ENCODE data around the gene AGBL3. TPM values are rescaled to one million over a fixed set of nuclear protein-coding genes. Genes with fewer than 3 reads are reported as not detected.
A peak's percentile ranks its signal among the peaks of the same experiment; 100 is the strongest.

The AGBL3 gene
- total RNA-seq, 2 donors from 2014 or later, result 2.2 to 2.8 TPM

DNA sequence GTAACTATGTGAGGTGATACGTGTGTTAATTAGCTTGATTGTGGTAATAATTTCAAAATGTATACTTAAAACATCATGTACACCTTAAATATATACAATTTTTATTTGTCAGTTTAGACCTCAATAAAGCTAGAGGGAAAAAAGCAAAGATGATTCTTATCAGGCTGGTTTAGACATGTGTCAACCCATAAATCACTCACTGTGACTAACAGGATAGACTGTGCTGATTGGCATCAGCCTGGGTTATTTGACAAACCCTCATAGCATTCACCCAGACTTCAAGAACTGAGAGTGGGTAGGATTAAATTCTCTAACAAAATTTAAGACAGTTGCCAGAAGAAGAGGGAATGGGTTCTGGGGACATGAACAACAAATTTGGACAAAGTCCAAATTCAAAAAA, 87.8 kb downstream of the AGBL3 start:
- Mint-ChIP-seq H3K4me3 (no peak overlapping the region), H3K36me3 (peaks cover 6% of the 10 kb centered on the region), H3K4me1 (ENCODE audit: low read depth in 2 of 2) (peaks cover 0 to 3% of the 10 kb centered on the region in 2 donors), H3K9me3 (peaks cover 4% of the 10 kb centered on the region), H3K27me3 (no peaks in the 10 kb centered on the region), H3K27ac (no peak overlapping the region)
- ATAC-seq (no peak), DNase-seq (ENCODE audit: low spot score) (no peak)

DNA sequence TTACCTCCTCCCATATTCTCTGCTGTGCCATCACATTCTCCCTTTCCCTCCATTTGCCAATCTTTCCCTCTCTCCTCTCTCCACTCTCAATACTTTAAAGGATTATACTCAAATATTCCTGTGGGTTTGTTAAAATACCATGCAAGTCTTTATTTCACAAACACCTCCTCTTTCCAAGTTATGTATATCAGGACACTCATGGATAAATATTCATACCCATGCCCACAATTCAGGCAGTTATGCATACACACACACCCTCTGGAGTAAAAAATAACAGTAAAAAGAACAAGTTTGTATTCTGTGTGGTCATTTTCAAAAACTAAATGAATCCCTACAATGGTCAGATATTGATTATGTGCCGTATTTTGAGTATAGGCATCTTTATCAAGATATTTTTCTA, 88.2 kb downstream of the AGBL3 start:
- Mint-ChIP-seq H3K36me3 (peaks cover 3% of the 10 kb centered on the region), H3K27ac (no peak overlapping the region), H3K27me3 (no peaks in the 10 kb centered on the region), H3K9me3 (peaks cover 1% of the 10 kb centered on the region), H3K4me3 (no peak overlapping the region), H3K4me1 (ENCODE audit: low read depth in 2 of 2) (no peaks in the 10 kb centered on the region)
- ATAC-seq (no peak), DNase-seq (ENCODE audit: low spot score) (no peak)

DNA sequence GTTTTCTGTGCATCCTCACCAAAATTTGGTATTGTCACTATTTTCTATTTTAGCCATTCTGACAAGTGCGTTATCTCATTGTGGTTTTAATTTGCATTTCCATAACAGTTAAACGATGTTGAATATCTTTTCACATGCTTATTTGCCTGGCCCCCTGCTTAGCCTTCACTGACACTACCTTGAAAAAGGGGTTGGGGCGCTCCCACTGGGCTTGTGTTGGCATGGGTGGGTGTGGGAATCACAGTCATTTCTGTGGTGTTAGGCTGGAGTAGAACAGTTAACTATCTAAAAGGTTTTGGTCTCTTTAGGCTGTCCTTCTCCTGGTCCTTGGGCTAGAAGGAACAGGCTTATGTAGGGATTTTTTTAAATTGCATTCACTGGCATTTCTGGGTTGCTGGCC, 89.4 kb downstream of the AGBL3 start:
- Mint-ChIP-seq H3K4me3 (no peak overlapping the region), H3K27ac (no peak overlapping the region), H3K9me3 (no peaks in the 10 kb centered on the region), H3K27me3 (no peaks in the 10 kb centered on the region), H3K36me3 (no peaks in the 10 kb centered on the region), H3K4me1 (ENCODE audit: low read depth in 2 of 2) (no peaks in the 10 kb centered on the region)
- DNase-seq (ENCODE audit: low spot score) (no peak), ATAC-seq (no peak)

DNA sequence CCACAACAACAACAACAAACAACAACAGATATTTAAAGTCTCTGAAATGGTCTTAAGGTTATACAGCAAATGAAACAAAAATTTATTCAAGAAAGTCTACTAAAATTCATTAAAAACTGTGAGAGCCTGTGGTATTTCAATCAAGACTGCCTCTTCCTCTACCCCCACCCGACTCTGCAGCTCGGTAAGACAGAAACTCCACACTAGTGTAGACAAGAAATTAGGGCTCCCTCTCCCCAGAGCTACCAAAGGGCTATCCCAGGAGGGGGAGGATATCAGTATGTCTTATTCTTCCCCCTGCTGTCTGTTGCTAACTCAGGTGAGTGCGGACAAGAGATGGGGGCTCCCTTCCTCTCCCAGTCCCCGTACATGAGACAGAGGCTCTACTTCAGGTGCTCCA, 90.6 kb downstream of the AGBL3 start:
- H3K9me3 Mint-ChIP-seq, result no peaks in the 10 kb centered on the region
- ATAC-seq, result peak in 1 of 2 donors; percentile 52
- H3K4me1 Mint-ChIP-seq (ENCODE audit: low read depth in 2 of 2), result no peaks in the 10 kb centered on the region
- no peak overlapping the region for H3K4me3 Mint-ChIP-seq
- no peak for DNase-seq (ENCODE audit: low spot score)
- H3K27me3 Mint-ChIP-seq, result no peaks in the 10 kb centered on the region
- H3K27ac Mint-ChIP-seq, result no peak overlapping the region
- no peaks in the 10 kb centered on the region for H3K36me3 Mint-ChIP-seq

DNA sequence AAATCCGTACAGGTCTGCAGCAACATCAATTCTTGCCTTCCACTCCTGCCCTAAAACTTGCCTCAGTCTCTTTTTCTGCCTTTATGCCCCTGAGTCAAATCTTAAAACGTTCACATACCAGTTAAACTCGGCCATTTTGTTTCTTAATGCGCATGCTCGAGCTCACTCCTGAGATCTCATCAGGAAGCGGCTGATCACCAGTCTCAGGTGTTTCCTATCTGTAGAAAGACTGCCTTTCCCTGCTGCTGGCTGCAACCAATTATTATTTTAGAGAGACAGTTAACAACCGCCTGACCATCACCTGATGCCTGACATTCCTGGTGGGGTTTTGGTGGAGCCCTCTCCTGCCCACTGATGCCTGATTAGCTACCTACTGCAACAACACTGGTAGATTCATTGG, 91.3 kb downstream of the AGBL3 start:
- H3K36me3 Mint-ChIP-seq, result no peaks in the 10 kb centered on the region
- H3K27ac Mint-ChIP-seq, result no peak overlapping the region
- H3K4me3 Mint-ChIP-seq, result no peak overlapping the region
- no peaks in the 10 kb centered on the region for H3K27me3 Mint-ChIP-seq
- H3K4me1 Mint-ChIP-seq (ENCODE audit: low read depth in 2 of 2), result no peaks in the 10 kb centered on the region
- no peaks in the 10 kb centered on the region for H3K9me3 Mint-ChIP-seq
- DNase-seq (ENCODE audit: low spot score), result no peak
- no peak for ATAC-seq

DNA sequence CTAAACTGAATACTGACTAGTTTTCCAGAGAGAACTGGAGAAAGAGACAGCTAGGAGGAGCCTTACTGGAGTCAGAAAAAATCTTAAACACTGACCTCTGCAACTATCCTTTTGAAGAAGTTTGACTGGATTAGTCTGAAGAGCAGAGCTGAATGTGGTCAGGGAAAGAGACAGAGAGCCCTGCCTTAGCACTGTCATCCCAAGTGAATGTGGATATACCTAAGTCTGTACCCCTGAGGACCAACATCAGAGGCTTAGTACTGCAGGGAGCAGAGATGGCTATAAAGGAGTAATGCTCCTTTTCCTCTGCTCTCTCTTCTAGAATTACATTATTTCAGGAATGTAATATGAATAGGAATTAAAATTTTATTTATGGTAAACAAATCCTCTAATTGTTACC, 91.7 kb downstream of the AGBL3 start:
- DNase-seq (ENCODE audit: low spot score) (no peak), ATAC-seq (peak in 1 of 2 donors; percentile 24)
- H3K4me3 Mint-ChIP-seq, result no peak overlapping the region
- H3K27me3 Mint-ChIP-seq, result no peaks in the 10 kb centered on the region
- no peaks in the 10 kb centered on the region for H3K9me3 Mint-ChIP-seq
- H3K27ac Mint-ChIP-seq, result no peak overlapping the region
- no peaks in the 10 kb centered on the region for H3K4me1 Mint-ChIP-seq (ENCODE audit: low read depth in 2 of 2)
- H3K36me3 Mint-ChIP-seq, result no peaks in the 10 kb centered on the region

DNA sequence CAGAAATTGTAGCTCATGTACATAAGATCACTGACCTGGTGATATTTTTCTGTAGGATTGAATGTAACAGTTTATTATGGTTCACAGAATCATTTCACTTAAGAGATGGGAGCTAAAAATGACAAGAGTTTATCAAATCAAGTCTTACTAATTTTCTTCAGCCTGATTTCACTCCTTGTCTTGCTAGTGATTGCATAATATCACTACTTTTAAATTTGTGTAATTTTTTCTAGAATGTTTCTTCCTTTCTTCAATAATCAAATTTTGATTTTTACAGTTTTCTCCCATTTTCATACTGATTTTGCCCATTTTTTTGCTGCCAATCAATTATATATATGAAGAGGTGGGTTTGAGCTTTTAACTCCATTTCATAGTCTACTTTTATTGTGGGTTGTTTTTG, 92.8 kb downstream of the AGBL3 start:
- H3K27me3 Mint-ChIP-seq, result no peaks in the 10 kb centered on the region
- H3K9me3 Mint-ChIP-seq, result no peaks in the 10 kb centered on the region
- no peaks in the 10 kb centered on the region for H3K36me3 Mint-ChIP-seq
- DNase-seq (ENCODE audit: low spot score), result no peak
- H3K4me1 Mint-ChIP-seq (ENCODE audit: low read depth in 2 of 2), result no peaks in the 10 kb centered on the region
- H3K27ac Mint-ChIP-seq, result no peak overlapping the region
- ATAC-seq, result no peak
- no peak overlapping the region for H3K4me3 Mint-ChIP-seq

DNA sequence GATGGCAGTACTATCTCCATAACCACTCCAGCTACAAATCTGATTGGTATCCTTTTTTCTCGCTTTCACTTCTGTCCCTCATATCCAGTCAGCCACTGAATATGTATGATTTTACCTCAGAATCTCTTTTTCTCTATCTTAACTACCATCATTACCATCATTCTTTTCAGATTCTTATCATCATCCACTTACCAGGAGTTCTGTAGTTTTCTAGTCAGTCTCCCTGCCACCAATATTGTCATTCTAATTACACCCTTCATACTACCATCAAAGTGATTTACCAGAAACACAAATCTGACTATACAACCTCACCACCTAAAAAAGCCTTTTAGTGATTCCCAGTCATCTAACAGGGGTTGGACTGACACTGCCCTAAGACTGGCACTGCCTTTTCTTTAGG, 96.7 kb downstream of the AGBL3 start:
- H3K9me3 Mint-ChIP-seq, result peaks cover 18% of the 10 kb centered on the region
- no peak overlapping the region for H3K4me3 Mint-ChIP-seq
- no peak for ATAC-seq

DNA sequence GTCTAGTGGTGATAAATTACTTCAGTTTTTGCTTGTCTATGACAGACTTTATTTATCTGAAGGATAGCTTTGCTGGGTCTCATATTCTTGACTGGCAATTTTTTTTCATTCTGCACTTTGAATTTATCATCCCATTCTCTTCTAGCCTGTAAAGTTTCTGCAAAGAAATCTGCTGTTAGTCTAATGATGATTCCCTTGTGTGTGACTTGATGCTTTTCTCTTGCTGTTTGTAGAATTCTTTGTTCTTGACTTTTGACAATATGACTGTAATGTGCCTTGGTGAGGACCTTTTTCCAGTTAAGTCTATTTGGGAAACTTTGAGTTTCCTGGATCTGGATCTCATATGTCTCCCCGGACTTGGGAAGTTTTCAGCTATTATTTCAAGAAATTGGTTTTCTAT, 102.3 kb downstream of the AGBL3 start:
- H3K4me3 Mint-ChIP-seq, result no peak overlapping the region
- ATAC-seq (no peak), DNase-seq (ENCODE audit: low spot score) (no peak)
- no peaks in the 10 kb centered on the region for H3K4me1 Mint-ChIP-seq (ENCODE audit: low read depth in 2 of 2)
- H3K27me3 Mint-ChIP-seq, result no peaks in the 10 kb centered on the region
- peaks cover 23% of the 10 kb centered on the region for H3K9me3 Mint-ChIP-seq
- H3K36me3 Mint-ChIP-seq, result peaks cover 44% of the 10 kb centered on the region
- no peak overlapping the region for H3K27ac Mint-ChIP-seq

More for the DNA sequence above, 96.7 kb downstream of the AGBL3 start:
- H3K27me3 Mint-ChIP-seq, result no peaks in the 10 kb centered on the region
- H3K36me3 Mint-ChIP-seq, result peaks cover 22% of the 10 kb centered on the region
- no peak for DNase-seq (ENCODE audit: low spot score)
- H3K27ac Mint-ChIP-seq, result no peak overlapping the region
- no peaks in the 10 kb centered on the region for H3K4me1 Mint-ChIP-seq (ENCODE audit: low read depth in 2 of 2)

DNA sequence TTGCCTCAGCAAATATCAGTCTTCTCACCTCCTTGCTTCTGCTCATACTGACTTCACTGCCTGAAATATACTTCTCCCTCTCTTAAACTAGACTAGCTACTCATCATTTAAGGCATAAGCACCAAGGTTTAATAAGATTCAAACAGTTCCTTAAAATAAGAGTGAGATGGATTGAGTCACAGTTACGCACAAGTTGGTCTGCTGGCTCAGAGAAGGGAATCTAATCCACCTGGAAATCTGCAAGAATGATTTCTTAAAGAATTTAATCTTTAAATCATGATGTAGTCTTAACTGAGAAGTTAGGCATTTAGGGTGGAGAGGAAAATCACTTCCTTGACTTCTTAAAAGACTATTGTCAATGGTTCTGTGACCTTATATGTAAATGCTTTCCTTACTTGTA, 105.4 kb downstream of the AGBL3 start:
- Mint-ChIP-seq H3K27ac (no peak overlapping the region), H3K4me1 (ENCODE audit: low read depth in 2 of 2) (no peaks in the 10 kb centered on the region), H3K36me3 (peaks cover 33% of the 10 kb centered on the region), H3K4me3 (no peak overlapping the region), H3K9me3 (peaks cover 8% of the 10 kb centered on the region), H3K27me3 (no peaks in the 10 kb centered on the region)
- ATAC-seq (no peak), DNase-seq (ENCODE audit: low spot score) (no peak)

DNA sequence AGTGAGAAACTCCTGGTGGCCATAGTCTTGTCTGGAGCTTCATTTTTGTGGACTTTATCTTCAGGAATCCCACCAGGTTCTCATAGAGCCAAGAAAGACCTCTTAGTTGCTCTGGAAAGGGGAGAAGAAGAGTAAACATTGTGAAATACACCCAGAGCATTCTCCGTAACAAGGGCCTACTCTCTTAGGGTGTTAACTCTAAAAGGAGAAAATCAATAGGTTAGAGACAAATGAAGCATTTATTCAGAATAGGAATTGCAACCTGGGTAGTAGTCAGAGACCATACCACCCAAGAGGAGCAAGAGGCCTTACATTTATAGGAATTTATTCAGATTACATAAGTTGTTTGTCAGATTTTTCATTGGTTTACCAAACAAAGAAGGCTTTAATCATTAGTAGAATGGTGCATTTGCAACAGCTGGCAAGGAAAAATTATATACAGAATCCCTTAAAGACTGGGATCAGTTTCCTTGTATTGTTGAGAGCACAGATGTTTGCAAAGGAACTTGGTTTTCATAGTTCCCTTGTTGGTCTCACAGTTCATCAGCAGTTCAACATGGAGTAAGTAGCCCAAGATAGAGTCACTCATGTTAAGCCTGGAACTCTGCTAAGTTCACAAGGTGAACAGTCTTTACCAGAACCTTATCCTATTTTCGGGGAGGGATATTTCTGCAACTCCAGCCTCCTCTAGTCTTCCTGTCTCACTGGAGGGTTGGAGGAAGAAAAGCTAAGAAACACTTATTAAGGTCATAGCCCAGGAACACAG, 108.3 kb downstream of the AGBL3 start:
- H3K27me3 Mint-ChIP-seq, result no peaks in the 10 kb centered on the region
- H3K27ac Mint-ChIP-seq, result no peak overlapping the region

DNA sequence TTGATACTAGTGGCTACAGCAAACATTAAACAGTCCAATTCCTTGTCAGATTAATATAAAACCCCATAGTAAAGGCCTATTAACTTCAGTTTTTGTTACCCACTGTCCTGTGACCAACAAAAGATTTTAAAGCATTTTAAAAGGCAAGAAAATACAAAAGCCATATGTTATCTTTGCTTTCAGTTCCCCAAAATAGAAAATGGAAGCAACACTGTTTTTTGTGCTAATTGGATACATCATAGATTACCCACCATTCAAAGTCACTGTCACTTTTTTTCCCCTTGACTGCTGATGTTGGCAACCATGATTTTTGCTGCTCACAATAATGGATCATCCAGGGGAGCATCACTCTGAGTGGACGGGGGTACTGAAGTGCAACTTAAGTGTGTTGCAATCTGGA, 109.1 kb downstream of the AGBL3 start:
- H3K9me3 Mint-ChIP-seq, result no peaks in the 10 kb centered on the region
- no peaks in the 10 kb centered on the region for H3K27me3 Mint-ChIP-seq
- H3K4me3 Mint-ChIP-seq, result no peak overlapping the region
- DNase-seq (ENCODE audit: low spot score) (no peak), ATAC-seq (no peak)
- no peak overlapping the region for H3K27ac Mint-ChIP-seq
- peaks cover 6% of the 10 kb centered on the region for H3K36me3 Mint-ChIP-seq
- no peaks in the 10 kb centered on the region for H3K4me1 Mint-ChIP-seq (ENCODE audit: low read depth in 2 of 2)

More for the DNA sequence above, 108.3 kb downstream of the AGBL3 start:
- no peak overlapping the region for H3K4me3 Mint-ChIP-seq
- DNase-seq (ENCODE audit: low spot score), result no peak
- no peaks in the 10 kb centered on the region for H3K4me1 Mint-ChIP-seq (ENCODE audit: low read depth in 2 of 2)
- no peak for ATAC-seq
- no peaks in the 10 kb centered on the region for H3K9me3 Mint-ChIP-seq
- H3K36me3 Mint-ChIP-seq, result peaks cover 6% of the 10 kb centered on the region

DNA sequence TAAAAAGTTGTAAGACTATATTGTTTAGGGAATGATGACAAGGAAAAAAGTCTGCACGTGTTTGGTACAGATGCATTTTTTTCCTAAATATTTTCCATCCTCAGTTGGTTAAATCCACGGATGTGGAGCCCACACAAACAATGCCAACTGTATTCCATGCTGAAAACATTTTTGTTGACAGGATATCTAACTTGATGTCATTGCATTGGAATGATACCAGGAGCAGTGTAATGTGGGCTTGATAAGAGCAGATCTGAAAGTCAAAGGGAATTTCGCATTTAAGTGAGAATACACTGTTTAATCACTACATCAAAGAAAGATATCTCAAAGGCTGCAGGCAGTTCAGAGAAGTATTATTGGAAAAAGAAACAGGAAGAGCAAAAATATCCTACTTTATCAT, 112.1 kb downstream of the AGBL3 start:
- peaks cover 3% of the 10 kb centered on the region for H3K9me3 Mint-ChIP-seq
- H3K27ac Mint-ChIP-seq, result no peak overlapping the region
- H3K36me3 Mint-ChIP-seq, result peaks cover 6% of the 10 kb centered on the region
- peaks cover 0 to 5% of the 10 kb centered on the region in 2 donors for H3K4me1 Mint-ChIP-seq (ENCODE audit: low read depth in 2 of 2)
- DNase-seq (ENCODE audit: low spot score) (no peak), ATAC-seq (no peak)
- no peak overlapping the region for H3K4me3 Mint-ChIP-seq
- no peaks in the 10 kb centered on the region for H3K27me3 Mint-ChIP-seq

DNA sequence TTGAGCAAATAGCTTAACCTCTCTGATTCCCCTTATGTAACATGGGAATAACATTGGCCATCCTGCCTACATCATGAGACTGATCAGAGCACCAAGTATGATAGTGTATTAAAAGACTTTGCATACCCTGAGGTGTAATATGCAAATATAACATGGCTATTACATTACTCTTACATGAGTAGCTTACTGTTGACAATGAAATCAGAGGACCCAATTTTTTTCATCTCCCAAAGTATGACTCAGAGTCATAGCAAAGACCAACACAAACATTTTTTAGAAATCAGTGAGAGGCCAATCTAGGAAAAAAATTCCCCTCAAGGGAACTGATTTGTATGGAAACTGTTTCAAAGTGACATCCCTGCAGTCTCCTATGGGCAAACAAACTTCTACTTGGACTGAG, 114.5 kb downstream of the AGBL3 start:
- peaks cover 6% of the 10 kb centered on the region for H3K36me3 Mint-ChIP-seq
- H3K4me1 Mint-ChIP-seq (ENCODE audit: low read depth in 2 of 2), result peaks cover 0 to 5% of the 10 kb centered on the region in 2 donors
- no peak overlapping the region for H3K27ac Mint-ChIP-seq
- H3K4me3 Mint-ChIP-seq, result no peak overlapping the region
- DNase-seq (ENCODE audit: low spot score) (no peak), ATAC-seq (no peak)
- peaks cover 3% of the 10 kb centered on the region for H3K9me3 Mint-ChIP-seq
- no peaks in the 10 kb centered on the region for H3K27me3 Mint-ChIP-seq

DNA sequence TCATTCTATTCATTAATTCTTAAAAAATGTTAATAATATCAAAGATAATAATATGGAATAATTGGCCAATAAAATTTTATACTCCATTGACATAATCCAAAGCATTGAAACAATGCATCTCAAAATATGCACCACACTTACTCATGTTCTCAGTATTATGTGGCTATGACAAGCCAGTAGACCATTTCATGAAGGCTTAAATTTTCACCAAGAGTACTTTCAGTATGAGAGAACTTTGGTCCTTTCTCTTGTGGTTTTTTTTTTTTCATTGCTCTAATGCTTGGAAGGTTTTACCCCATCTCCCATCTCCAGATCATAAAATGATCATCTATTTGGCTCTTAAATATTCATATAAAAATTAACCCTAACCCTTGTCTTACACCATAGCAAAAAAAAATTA, 116.1 kb downstream of the AGBL3 start:
- DNase-seq (ENCODE audit: low spot score) (no peak), ATAC-seq (peak; percentile 66 to 82)
- Mint-ChIP-seq H3K9me3 (peaks cover 3% of the 10 kb centered on the region), H3K36me3 (peaks cover 9% of the 10 kb centered on the region), H3K4me1 (ENCODE audit: low read depth in 2 of 2) (peaks cover 0 to 5% of the 10 kb centered on the region in 2 donors), H3K27ac (no peak overlapping the region), H3K27me3 (no peaks in the 10 kb centered on the region), H3K4me3 (no peak overlapping the region)

Data from natural killer cell treated with Interleukin-12 subunit alpha and Interleukin-12 subunit beta and Interleukin-15 and Interleukin-18, amount 100 ng/mL, for 72 hours (primary cell).